ENCODE data around the gene VTCN1.

The VTCN1 gene

DNA sequence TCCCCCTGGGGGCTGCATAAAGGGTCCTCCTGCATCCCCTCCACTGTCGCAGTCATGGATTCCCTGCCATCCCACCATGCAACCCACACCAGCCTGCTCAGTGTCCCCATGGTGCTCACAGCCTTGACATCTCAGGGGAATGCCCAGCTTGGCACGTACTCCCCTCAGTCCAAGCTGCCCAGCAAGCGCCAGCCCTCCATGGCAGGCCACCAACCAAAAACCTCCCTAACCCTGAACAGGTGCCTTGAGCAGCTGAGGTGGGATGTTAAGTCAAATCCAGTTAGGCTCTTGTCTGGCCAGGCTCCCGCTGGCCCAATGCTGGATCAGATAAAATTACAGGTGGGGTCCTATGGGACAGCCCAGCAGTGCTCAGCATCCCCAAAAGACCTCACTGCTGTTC is 341 bp downstream of the VTCN1 start:
- DNase-seq (ENCODE audit: low spot score) (no peak), FAIRE-seq (no peak)

GRCh38 chr1:117209094-117209493 is 1.6 kb downstream of the VTCN1 start:
- no peak for DNase-seq (ENCODE audit: low spot score)
- FAIRE-seq, result no peak

- DNase-seq (ENCODE audit: low spot score) (no peak), FAIRE-seq (no peak)
Measured at GRCh38 chr1:117208580-117208979, 2.1 kb downstream of the VTCN1 start.

GRCh38 chr1:117205368-117205767 is 5.4 kb downstream of the VTCN1 start:
- FAIRE-seq (no peak), DNase-seq (ENCODE audit: low spot score) (no peak)

GRCh38 chr1:117201808-117202207 is 8.9 kb downstream of the VTCN1 start:
- FAIRE-seq, result no peak
- DNase-seq (ENCODE audit: low spot score), result no peak

DNA sequence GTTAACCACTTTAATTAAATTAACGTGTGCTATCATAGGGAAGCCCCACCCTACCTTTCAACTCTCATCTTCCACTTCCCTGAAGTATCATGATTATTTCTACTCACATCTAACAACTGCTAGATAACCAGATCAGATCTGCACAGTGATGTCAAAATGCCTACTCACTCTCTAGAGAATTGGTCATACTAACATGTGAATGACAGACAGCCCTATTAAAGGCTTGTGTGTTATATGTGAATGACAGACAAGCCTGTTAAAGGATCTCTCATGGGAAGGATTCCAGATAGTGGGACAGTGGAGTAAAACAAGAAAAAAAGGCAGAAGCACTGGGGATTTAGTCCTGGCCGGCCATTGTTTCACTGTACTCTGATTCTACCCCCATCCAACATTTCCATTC is 12.6 kb downstream of the VTCN1 start:
- FAIRE-seq, result no peak

DNA sequence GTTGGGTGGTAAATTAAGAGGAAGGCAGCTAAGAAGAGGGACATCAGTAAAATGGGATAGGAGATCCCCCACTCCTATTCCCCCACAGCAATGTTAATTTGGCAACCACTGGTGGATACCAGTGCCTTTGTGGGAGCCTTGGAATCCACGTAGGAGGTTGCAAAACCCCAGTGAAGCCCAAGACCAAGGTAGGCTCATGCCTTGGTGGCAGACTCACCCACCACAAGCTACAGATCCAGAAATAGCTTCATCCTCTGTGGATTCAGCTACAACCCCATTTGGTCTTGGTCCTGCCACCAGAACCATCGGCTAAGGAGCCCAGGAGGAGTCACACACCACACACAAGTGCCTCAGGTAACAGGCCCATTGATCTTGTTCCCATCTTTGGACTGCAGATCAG is 21.0 kb downstream of the VTCN1 start:
- no peak for DNase-seq (ENCODE audit: low spot score)
- FAIRE-seq, result no peak

More for the DNA sequence above, 12.6 kb downstream of the VTCN1 start:
- no peak for DNase-seq (ENCODE audit: low spot score)

- DNase-seq (ENCODE audit: low spot score) (no peak), FAIRE-seq (no peak)
Measured at GRCh38 chr1:117188816-117189437, 21.8 kb downstream of the VTCN1 start.

DNA sequence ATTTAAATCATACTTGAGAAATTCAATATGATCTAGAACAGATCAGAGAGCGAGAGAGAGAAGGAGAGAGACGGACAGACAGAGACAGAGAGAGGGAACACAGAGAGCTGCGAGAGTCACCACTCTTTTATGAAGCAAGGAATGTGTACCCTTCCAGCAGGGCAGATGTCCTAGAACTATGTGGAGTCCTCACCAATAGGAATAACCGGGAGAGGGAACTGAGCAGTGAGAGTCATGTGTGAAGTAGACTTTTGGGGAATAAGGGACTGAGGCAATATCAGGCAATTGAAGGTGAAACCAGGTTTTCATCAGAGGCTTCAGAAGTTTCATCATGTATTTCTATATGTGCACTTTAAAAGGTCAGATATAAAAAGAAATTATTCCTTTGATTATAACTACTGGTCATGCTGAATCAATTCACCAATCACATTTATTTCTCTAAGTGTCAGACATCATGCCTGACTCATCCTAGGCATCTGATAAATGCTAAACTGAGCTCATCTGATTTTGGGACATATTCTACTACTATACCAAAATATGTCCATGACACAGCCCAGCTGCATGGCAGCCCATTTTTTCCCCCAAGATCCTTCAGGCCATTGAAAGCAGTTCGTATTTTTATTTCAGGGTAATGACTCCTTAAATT is 22.4 kb downstream of the VTCN1 start:
- DNase-seq (ENCODE audit: low spot score) (no peak), FAIRE-seq (no peak)

- FAIRE-seq (no peak), DNase-seq (ENCODE audit: low spot score) (no peak)
Measured at GRCh38 chr1:117183112-117183511, 27.6 kb downstream of the VTCN1 start.

GRCh38 chr1:117182319-117182718 is 28.4 kb downstream of the VTCN1 start:
- DNase-seq (ENCODE audit: low spot score), result no peak
- FAIRE-seq, result no peak

DNA sequence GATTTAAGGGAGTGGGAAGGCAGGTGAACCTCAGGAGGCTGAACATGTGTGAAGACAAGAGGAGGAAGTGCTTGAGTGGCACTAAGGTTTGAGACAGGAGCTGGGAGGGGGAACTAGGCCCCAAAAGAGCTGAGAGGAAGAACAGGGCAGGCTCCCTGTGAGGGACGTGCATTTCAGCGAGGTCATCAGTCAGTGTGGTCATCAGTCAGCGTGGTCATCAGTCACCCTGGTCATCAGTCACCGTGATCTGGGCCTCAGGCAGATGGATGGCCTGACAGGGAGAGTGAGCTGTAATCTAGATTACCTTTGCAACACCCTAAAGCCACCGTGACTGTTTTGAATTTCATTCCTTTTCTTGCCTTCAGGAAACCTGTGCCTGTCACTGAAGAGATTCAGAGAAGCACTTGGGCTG is 29.1 kb downstream of the VTCN1 start:
- DNase-seq (ENCODE audit: low spot score), result no peak
- FAIRE-seq, result no peak

GRCh38 chr1:117180147-117180967 is 30.4 kb downstream of the VTCN1 start:
- FAIRE-seq (no peak), DNase-seq (ENCODE audit: low spot score) (no peak)

DNA sequence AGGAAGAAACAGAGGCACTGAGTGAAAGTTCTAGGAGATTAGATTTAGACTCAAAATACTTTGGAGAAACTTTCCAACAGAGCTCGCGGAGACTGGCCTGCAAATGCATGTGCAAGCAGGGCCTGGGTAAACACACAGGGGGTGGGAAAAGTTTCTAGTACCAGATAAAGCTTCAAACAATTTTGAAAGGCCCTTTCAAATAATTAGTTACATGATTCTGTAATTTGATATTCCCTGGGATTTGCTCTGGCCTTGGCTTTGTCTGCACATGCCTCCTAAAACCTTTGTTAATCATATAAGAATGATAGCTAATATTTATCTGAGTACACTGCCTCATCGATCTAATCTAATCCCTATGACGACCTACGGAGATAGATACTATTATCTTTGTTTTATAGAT is 31.3 kb downstream of the VTCN1 start:
- DNase-seq (ENCODE audit: low spot score) (no peak), FAIRE-seq (no peak)

GRCh38 chr1:117178756-117179155 is 32.0 kb downstream of the VTCN1 start:
- DNase-seq (ENCODE audit: low spot score) (no peak), FAIRE-seq (no peak)

GRCh38 chr1:117177376-117177775 is 33.4 kb downstream of the VTCN1 start:
- FAIRE-seq (no peak), DNase-seq (ENCODE audit: low spot score) (no peak)

- DNase-seq (ENCODE audit: low spot score), result no peak
- no peak for FAIRE-seq
Measured at GRCh38 chr1:117176579-117176978, 34.1 kb downstream of the VTCN1 start.

- DNase-seq (ENCODE audit: low spot score) (no peak), FAIRE-seq (no peak)
Measured at GRCh38 chr1:117174851-117175250, 35.9 kb downstream of the VTCN1 start.

- DNase-seq (ENCODE audit: low spot score) (no peak), FAIRE-seq (no peak)
Measured at GRCh38 chr1:117173691-117174090, 37.0 kb downstream of the VTCN1 start.

DNA sequence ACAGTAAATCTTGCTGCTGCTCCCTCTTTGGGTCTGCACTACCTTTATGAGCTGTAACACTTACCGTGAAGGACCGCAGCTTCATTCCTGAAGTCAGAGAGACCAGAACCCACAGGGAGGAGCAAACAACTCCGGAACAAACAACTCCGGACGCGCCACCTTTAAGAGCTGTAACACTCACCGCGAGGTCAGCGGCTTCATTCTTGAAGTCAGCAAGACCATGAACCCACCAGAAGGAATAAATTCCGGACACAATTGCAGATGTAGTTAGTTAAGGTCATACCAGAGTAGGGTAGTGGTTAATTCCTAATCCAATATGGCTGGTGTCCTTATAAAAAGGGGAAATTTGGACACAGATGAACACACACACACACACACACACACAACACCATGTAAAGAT is 37.7 kb downstream of the VTCN1 start:
- DNase-seq (ENCODE audit: low spot score), result no peak

GRCh38 chr1:117171900-117172511 is 38.7 kb downstream of the VTCN1 start:
- DNase-seq (ENCODE audit: low spot score) (peak; percentile 27), FAIRE-seq (no peak)

More for the DNA sequence above, 37.7 kb downstream of the VTCN1 start:
- no peak for FAIRE-seq
